ENCODE data around the gene ELMO3.

Gene ELMO3

GRCh38 chr16:67248401-67249177 is 49.7 kb downstream of the ELMO3 start, which contains the start of gene SLC9A5:
SLC9A5 (plus strand) TSS chr16:67248979; CDS start chr16:67249015, 36 bp downstream.
- TF ChIP-seq TSHZ2 (CRISPR knock-in tag; IDR thresholded peaks at IDR 0.05) (no peak), ZFP30 (CRISPR knock-in tag; IDR thresholded peaks at IDR 0.05) (no peak), ISL1 (CRISPR knock-in tag; IDR thresholded peaks at IDR 0.05) (no peak), ZNF70 (CRISPR knock-in tag; IDR thresholded peaks at IDR 0.05) (no peak), TOX (CRISPR knock-in tag; IDR thresholded peaks at IDR 0.05; ENCODE audit: borderline replicate concordance) (no peak), CREB5 (CRISPR knock-in tag; IDR thresholded peaks at IDR 0.05; ENCODE audit: low read depth) (no peak), ZC3H10 (CRISPR knock-in tag; IDR thresholded peaks at IDR 0.05) (no peak), CSRNP3 (CRISPR knock-in tag; IDR thresholded peaks at IDR 0.05) (no peak), CSDC2 (CRISPR knock-in tag; IDR thresholded peaks at IDR 0.05) (no peak), POU6F1 (CRISPR knock-in tag; IDR thresholded peaks at IDR 0.05; ENCODE audit: borderline replicate concordance, low read depth) (no peak), SNAI2 (CRISPR knock-in tag; IDR thresholded peaks at IDR 0.05) (no peak), PPARA (CRISPR knock-in tag; IDR thresholded peaks at IDR 0.05; ENCODE audit: borderline replicate concordance) (no peak)
- ATAC-seq = no peak

- TF ChIP-seq ISL1 (CRISPR knock-in tag; IDR thresholded peaks at IDR 0.05) (no peak), PPARA (CRISPR knock-in tag; IDR thresholded peaks at IDR 0.05; ENCODE audit: borderline replicate concordance) (no peak), ZNF8 (CRISPR knock-in tag; IDR thresholded peaks at IDR 0.05) (no peak), CSDC2 (CRISPR knock-in tag; IDR thresholded peaks at IDR 0.05) (no peak), ZFP30 (CRISPR knock-in tag; IDR thresholded peaks at IDR 0.05) (no peak), ZNF70 (CRISPR knock-in tag; IDR thresholded peaks at IDR 0.05) (no peak), ESRRG (CRISPR knock-in tag; IDR thresholded peaks at IDR 0.05) (no peak), ZC3H10 (CRISPR knock-in tag; IDR thresholded peaks at IDR 0.05) (no peak), RARB (CRISPR knock-in tag; IDR thresholded peaks at IDR 0.05) (no peak), BACH2 (CRISPR knock-in tag; IDR thresholded peaks at IDR 0.05; ENCODE audit: borderline replicate concordance) (no peak), POU6F1 (CRISPR knock-in tag; IDR thresholded peaks at IDR 0.05; ENCODE audit: borderline replicate concordance, low read depth) (no peak), ZFP3 (CRISPR knock-in tag; IDR thresholded peaks at IDR 0.05) (no peak), ARNTL (CRISPR knock-in tag; IDR thresholded peaks at IDR 0.05; ENCODE audit: borderline replicate concordance, low read depth) (no peak), OSR1 (CRISPR knock-in tag; IDR thresholded peaks at IDR 0.05) (no peak), TCF4 (CRISPR knock-in tag; IDR thresholded peaks at IDR 0.05; ENCODE audit: borderline replicate concordance) (no peak)
- no peak for ATAC-seq
Measured at GRCh38 chr16:67249178-67250044, 50.5 kb downstream of the ELMO3 start.

Data from SK-N-SH treated with all-trans-retinoic acid at 6 μM for 48 hours (cell line).